Medulla oblongata (tissue), 1 donor: ENCODE results near the gene CPSF7.
"Not testable (repeated sequence)": the region's sequence is repeated elsewhere in the genome, so short reads cannot be mapped to it uniquely, and the experiment has no call there.

Experiments used
- DNase-seq: peaks from one replicate; pipeline ENCODE4 v3.0.0-alpha.2; 2015; ENCODE audit errors: extremely low spot score

Gene CPSF7

DNA sequence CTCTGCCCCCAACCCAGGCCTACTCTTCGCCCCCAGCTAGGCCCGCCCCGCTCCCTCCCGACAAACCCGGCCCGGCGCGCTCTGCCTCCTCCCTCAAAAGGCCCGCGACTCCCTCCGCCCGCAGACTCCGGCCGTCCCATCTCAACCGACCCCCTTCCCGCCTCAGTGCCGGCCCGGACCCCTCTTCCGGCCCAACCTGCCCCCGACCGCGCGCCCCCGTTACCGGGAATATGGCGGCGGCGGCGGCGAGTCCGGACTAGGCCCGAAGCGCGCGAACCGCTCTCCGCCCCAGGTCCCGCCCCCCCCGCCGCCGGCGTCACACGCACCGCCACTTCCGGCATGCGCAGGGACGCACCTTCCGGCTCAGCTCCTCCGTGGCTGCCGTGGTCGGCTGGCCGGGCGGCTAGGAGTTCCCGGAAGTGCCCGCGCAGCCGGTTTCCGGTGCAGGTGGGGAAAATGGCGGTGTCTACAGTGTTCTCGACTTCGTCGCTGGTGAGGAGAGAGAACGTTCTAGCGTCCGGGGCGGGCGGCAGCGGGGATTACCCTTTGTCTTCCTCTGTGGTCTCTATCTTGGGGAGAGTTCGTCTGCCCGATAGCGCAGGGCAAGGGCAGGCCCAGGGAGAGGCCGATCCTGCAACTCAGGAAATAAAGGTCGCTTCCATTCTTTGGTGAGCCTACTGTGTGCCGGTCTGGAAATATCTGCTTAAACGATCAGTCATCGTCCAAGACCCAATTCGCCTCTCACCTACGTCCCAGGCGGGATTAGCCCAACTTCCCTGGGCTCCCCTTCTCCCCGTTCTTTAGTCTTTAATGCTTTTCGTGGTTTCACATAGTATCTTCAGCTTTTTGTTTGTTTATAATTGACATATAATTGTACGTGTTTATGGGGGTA lies at the start of gene CPSF7, which contains the start of gene SDHAF2:
Gene CPSF7 (minus strand): TSS at position 285 of the 892 bp plus-strand sequence. CDS start 740 bp downstream, outside the sequence.
Gene SDHAF2 (plus strand): TSS at position 434 of the 892 bp plus-strand sequence. CDS start 23 bp downstream, at position 457.
- peak; percentile 96 for DNase-seq

DNA sequence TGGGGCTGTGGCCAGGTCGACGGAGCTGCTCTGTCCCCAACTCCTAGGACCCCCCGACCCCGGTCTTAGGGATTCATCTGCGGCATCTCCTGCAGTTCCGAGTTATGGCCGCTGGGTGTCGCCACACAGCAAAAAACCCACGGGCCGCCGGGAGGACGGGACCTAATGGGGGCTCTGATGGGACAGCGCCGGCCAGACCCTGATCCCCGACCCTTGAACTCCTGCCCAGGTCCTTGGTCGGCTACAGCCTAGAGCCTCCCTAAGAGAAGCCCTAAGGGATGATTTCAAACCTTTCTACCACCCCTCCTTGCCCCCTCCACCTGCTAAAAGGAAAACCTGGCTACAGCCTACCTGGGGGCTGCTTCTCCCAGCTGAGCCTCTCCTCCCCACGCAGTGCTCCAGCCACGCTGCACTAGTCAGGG lies 48.0 kb upstream of the CPSF7 start:
- peak; percentile 44 for DNase-seq

DNA sequence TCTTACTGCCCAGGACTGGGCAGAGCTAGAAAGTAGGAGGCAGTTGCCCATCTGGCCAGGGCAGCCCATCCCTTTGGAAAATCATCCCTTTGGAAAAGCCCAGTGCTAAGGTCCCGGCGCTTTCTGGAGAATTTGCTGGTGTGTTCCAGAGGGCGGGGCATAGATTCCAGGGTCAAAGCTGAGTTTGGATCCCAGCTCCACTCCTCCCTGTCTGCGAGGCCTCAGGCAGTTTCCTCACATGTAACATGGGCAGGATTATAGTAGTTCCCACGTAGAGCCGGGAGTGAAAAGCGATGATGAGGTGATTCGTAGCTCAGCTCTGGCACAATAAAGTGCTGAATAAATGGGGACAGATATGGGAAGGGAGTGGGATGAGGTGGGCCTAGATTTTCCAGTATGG lies 47.4 kb upstream of the CPSF7 start:
- no peak for DNase-seq

DNA sequence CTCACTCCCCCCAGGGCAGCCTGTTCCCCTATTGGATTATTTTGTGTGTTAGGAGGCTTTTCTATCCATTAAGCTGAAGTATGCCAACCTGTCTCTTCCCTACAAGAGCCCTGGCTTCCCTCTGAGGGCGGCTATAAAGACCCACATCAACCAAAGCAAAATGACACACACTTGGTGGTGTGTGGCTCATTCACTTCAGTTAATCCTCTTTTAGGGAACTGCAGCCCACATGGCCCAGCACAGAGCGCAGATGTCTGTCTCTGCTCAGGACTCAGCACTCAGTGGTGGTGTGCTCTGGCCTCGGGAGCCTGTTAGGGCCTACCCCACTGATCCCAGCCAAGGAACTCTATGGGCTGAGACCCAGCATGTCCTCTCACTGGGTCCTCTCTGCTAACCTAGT lies 46.6 kb upstream of the CPSF7 start:
- DNase-seq, result no peak

DNA sequence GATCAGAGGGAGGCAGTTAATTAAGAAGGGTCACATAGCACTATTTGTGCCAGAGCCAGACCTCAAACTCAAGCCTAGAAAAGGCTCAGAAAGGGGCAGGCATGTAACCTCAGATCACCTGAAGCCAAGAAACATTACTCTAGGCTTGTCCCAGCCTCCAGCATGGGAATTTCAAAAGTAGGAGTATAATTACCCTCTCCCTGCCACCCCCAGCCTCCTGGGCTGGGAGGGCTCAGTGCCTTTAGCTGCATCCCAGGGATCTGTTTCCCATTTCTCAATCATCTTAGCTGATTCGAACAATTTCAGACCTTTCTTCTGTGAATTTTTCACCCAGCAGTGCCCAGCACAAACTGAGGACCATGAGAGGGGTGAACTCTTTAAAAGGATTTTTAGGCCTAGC lies 45.7 kb upstream of the CPSF7 start:
- no peak for DNase-seq

DNA sequence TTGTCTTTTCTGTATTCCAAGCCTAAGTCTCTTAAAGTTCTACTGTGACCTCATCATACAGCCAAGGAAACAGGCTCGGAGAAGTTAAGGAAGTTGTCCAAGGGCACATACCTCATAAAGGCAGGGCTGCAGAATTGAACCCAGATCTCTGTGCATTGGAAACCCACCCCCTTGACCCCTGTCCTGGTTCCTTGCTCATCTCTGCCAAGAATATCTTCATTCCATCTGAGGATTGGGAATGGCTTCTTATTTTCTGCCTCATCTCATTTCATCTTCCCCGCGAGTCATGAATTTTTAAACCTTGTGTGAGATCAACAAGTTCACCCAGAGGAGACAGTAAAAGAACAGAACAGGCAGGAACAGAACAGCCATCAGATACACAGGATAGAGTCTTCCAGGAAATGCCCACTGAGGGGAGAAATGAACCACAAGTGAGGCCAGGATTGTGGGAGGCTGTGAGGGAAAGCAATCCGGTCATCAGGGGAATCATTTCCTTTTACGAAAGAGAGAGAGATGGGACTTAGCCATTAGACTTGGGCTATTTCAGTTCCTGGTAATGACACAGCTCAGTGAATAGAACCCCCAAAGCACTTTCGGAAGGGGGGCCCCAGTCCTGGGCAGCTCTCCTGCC lies 44.4 kb upstream of the CPSF7 start:
- DNase-seq, result no peak

DNA sequence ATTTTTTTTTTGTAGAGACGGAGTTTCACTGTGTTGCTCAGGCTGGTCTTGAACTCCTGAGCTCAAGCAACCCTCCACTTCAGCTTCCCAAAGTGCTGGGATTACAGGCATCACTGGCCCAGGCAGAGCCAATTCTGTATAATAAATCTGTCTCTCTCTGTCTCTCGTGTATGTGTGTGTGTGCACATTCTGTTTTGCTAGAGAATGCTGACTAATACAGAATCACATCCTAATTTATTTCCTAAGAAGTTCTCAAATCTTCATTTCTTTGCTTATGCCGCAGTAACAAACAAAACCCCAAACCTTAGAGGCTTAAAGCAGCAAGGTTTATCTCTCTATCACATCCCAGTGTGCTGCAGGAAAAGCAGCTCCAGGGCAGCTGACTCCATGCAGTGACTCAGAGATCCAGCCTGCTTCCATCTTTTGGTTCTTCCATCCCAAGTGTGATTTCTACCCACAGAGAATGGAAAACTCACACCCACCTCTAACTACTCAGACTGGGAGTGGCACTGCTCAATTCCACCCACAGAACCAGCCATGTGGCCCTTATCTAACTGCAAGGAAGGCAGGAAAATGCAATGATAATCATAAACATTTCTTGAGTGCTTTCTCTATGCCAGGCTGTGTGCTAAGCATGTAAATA lies 43.7 kb upstream of the CPSF7 start:
- no peak for DNase-seq

GRCh38 chr11:61472868-61473267 lies 43.1 kb upstream of the CPSF7 start:
- DNase-seq, result peak; percentile 87

GRCh38 chr11:61472282-61472681 lies 42.5 kb upstream of the CPSF7 start:
- no peak for DNase-seq

- no peak for DNase-seq
Observed at GRCh38 chr11:61468002-61468401, 38.2 kb upstream of the CPSF7 start.

DNA sequence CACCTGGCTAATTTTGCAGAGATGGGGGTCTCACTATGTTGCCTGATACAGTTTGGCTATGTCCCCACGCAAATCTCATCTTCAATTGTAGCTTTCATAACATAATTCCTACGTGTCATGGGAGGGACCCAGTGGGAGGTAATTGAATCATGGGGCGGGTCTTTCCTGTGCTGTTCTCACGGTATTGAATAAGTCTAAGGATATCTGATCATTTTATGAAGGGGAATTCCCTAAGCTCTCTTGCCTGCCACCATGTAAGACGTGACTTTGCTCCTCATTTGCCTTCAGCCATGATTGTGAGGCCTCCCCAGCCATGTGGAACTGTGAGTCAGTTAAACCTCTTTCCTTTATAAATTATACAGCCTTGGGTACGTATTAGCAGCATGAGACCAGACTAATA lies 37.8 kb upstream of the CPSF7 start:
- DNase-seq, result not testable (repeated sequence)

- no peak for DNase-seq
Observed at GRCh38 chr11:61460986-61461385, 31.2 kb upstream of the CPSF7 start.

DNA sequence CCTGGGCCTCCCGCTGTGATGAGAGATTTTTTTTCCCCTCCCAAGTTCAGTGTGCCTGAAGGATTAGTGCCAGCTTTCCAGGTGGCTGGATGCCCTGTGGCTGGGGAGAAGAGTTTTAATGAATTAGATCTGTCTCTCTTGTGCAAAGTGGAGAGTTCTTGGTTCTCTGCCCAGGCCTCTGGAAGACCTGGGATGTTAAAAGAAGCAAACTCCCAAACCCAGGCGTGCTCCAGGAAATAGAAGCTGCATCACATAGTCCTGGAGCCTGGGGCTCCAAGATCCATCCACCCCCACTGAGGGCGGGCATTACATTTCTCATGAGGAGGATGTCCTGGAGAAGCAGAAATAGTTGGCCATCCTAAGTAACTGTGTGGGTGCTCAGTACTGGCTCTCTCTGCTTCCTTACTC lies 30.7 kb upstream of the CPSF7 start:
- DNase-seq, result peak; percentile 69

- DNase-seq, result no peak
Observed at GRCh38 chr11:61454520-61454919, 24.7 kb upstream of the CPSF7 start.

DNA sequence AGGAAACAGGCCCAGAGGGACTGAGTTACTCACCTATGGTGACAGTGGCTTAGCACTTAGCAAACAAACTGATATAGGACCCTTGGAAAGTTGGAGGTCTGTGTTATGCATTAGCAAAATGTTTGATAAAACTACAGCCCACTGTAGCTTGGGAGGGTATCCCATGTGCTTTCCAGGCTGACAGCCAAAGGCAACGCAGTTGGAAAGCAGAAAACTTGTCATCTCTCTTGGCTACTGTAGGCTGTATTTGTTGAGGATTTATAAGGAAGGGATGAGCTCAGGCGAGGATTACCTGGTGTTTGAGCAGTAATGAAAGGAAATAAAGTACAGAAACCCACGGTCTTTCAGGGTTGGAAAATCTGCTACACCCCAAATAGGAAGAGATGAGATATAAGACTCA lies 23.9 kb upstream of the CPSF7 start:
- no peak for DNase-seq

- no peak for DNase-seq
Observed at GRCh38 chr11:61452825-61453224, 23.1 kb upstream of the CPSF7 start.

GRCh38 chr11:61448552-61448927 lies 18.8 kb upstream of the CPSF7 start:
- DNase-seq, result no peak

- DNase-seq, result no peak
Observed at GRCh38 chr11:61447601-61448551, 18.1 kb upstream of the CPSF7 start.

GRCh38 chr11:61446211-61446651 lies 16.5 kb upstream of the CPSF7 start:
- peak; percentile 94 for DNase-seq

GRCh38 chr11:61445516-61445915 lies 15.7 kb upstream of the CPSF7 start:
- DNase-seq, result no peak

DNA sequence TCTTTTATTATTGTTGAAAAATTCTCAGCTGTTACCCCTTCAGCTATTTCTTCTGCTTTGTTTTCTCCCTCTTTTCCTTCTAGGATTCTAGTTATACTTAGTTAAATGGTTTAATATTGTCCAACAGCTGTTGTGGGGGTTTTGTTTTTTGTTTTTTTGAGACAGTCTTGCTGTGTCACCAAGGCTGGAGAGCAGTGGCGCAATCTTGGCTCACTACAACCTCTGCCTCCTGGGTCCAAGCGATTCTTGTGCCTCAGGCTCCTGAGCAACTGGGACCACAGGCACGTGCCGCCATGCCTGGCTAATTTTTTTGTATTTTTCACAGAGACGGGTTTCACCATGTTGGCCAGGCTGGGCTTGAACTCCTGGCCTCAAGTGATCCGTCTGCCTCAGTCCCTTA lies 12.8 kb upstream of the CPSF7 start:
- DNase-seq, result no peak
